HEK293 (cell line): ENCODE measurements around the gene MAN2B1.
"Not testable (repeated sequence)": the region's sequence is repeated elsewhere in the genome, so short reads cannot be mapped to it uniquely, and the experiment has no call there.

ENCODE experiments used
- CTCF ChIP-seq: fragments of 450-650 bp; formaldehyde crosslinking; IDR thresholded peaks from 2 replicates; pipeline ENCODE4 v1.5.1; 2016; ENCODE audit warnings: missing biosample characterization, missing genetic modification characterization
- GLIS2 ChIP-seq: fragments of 450-650 bp; formaldehyde crosslinking; IDR thresholded peaks from 2 replicates; pipeline ENCODE4 v1.5.1; 2016; ENCODE audit warnings: missing biosample characterization, missing genetic modification characterization
- SCRT1 ChIP-seq: fragments of 450-650 bp; formaldehyde crosslinking; IDR thresholded peaks from 2 replicates; pipeline ENCODE4 v1.5.1; 2016; ENCODE audit warnings: missing biosample characterization, missing genetic modification characterization, borderline replicate concordance
- TCF7L2 ChIP-seq: IDR thresholded peaks from 2 replicates; pipeline ENCODE4 v1.6.1; 2011; ENCODE audit warnings: low read depth, mild to moderate bottlenecking, inconsistent platforms, low read length, moderate library complexity, borderline replicate concordance
- ZBTB7A ChIP-seq: fragments of 450-650 bp; formaldehyde crosslinking; IDR thresholded peaks from 2 replicates; pipeline ENCODE4 v1.5.1; 2016; ENCODE audit warnings: low read depth, missing biosample characterization, missing genetic modification characterization
- ZFP3 ChIP-seq: fragments of 450-650 bp; formaldehyde crosslinking; IDR thresholded peaks from 2 replicates; pipeline ENCODE4 v1.5.1; 2016; ENCODE audit warnings: low read depth, missing biosample characterization, missing genetic modification characterization
- ZFP41 ChIP-seq: fragments of 450-650 bp; formaldehyde crosslinking; IDR thresholded peaks from 2 replicates; pipeline ENCODE4 v1.5.1; 2016; ENCODE audit warnings: missing biosample characterization, missing genetic modification characterization, borderline replicate concordance
- ZNF175 ChIP-seq: fragments of 450-650 bp; formaldehyde crosslinking; IDR thresholded peaks from 2 replicates; pipeline ENCODE4 v1.5.1; 2016; ENCODE audit warnings: missing biosample characterization, missing genetic modification characterization
- ZNF324 ChIP-seq: fragments of 450-650 bp; formaldehyde crosslinking; IDR thresholded peaks from 2 replicates; pipeline ENCODE4 v1.5.1; 2016; ENCODE audit warnings: missing biosample characterization, missing genetic modification characterization
- ZNF354C ChIP-seq: fragments of 450-650 bp; formaldehyde crosslinking; IDR thresholded peaks from 2 replicates; pipeline ENCODE4 v1.5.1; 2016; ENCODE audit warnings: missing biosample characterization, missing genetic modification characterization, low read depth, borderline replicate concordance
- ZNF610 ChIP-seq: fragments of 450-650 bp; formaldehyde crosslinking; IDR thresholded peaks from 2 replicates; pipeline ENCODE4 v1.5.1; 2016; ENCODE audit warnings: missing biosample characterization, missing genetic modification characterization, borderline replicate concordance
- ZXDB ChIP-seq: fragments of 450-650 bp; formaldehyde crosslinking; IDR thresholded peaks from 2 replicates; pipeline ENCODE4 v1.5.1; 2016; ENCODE audit warnings: missing biosample characterization, missing genetic modification characterization

- not testable (repeated sequence) for TF ChIP-seq CTCF (tag by site-specific recombination); ZNF354C (tag by site-specific recombination); ZBTB7A (tag by site-specific recombination); ZNF175 (tag by site-specific recombination); GLIS2 (tag by site-specific recombination); ZFP3; ZFP41 (tag by site-specific recombination); ZNF610 (tag by site-specific recombination); ZNF324 (tag by site-specific recombination); ZXDB (tag by site-specific recombination); SCRT1 (tag by site-specific recombination); TCF7L2
Observed at GRCh38 chr19:12697425-12697824, 30.9 kb upstream of the MAN2B1 start.
